ENCODE measurements around the gene CPM. TPM values are rescaled to one million over a fixed set of nuclear protein-coding genes. Genes with fewer than 3 reads are reported as not detected.

The CPM gene
- total RNA-seq, 1 experiment from 2014 or later = 0.89 TPM

DNA sequence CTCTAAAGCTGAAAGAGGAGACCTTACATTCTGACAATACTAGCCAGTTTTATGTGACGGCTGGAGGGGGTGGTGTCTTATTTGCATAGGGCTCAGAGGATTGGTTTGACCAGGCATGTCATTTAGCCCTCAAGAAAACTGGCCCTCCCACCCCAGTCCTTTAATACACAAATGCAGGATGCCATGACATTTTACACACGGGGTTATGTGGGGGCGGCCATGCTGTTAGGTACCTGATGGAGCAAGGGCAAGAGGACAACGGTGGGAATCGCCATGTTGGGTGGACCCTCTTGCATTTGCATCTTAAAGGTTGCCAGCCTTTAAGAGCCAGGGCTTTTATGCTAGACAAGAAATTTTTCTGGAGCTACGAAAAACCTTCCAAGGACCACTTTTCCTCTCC, 101.7 kb downstream of the CPM start:
- peaks cover 13% of the 10 kb centered on the region for H3K4me1 Mint-ChIP-seq (ENCODE audit: insufficient read depth, unreplicated experiment)
- BruUV-seq (replicated peaks) = no TSS peak
- H3K27me3 Mint-ChIP-seq (ENCODE audit: insufficient read depth, unreplicated experiment) = no peaks in the 10 kb centered on the region
- H3K27ac Mint-ChIP-seq (ENCODE audit: low read depth, unreplicated experiment) = no peak overlapping the region
- intact Hi-C loops (cut with micrococcal nuclease) = no loop called here
- CTCF ChIA-PET = interaction anchor here (0.6 to 3.5 kb wide), 11 partner anchors 8 to 698 kb away, joined by 3 to 28 read pairs (median 6); no protein-coding TSS in a partner anchor
- POLR2A ChIA-PET = interaction anchor here (1.2 to 4.1 kb wide), 9 partner anchors 9 to 85 kb away, joined by 4 to 26 read pairs (median 6); partner anchors contain the start of genes MDM2 and SLC35E3
- TF ChIP-seq, protein P1, sequence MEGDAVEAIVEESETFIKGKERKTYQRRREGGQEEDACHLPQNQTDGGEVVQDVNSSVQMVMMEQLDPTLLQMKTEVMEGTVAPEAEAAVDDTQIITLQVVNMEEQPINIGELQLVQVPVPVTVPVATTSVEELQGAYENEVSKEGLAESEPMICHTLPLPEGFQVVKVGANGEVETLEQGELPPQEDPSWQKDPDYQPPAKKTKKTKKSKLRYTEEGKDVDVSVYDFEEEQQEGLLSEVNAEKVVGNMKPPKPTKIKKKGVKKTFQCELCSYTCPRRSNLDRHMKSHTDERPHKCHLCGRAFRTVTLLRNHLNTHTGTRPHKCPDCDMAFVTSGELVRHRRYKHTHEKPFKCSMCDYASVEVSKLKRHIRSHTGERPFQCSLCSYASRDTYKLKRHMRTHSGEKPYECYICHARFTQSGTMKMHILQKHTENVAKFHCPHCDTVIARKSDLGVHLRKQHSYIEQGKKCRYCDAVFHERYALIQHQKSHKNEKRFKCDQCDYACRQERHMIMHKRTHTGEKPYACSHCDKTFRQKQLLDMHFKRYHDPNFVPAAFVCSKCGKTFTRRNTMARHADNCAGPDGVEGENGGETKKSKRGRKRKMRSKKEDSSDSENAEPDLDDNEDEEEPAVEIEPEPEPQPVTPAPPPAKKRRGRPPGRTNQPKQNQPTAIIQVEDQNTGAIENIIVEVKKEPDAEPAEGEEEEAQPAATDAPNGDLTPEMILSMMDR (IDR thresholded peaks at IDR 0.05; ENCODE audit: unreplicated experiment) = no peak
- DNase-seq (ENCODE audit: unreplicated experiment) = no peak
- no peaks in the 10 kb centered on the region for H3K9me3 Mint-ChIP-seq (ENCODE audit: unreplicated experiment)
- H3K4me3 Mint-ChIP-seq (ENCODE audit: unreplicated experiment) = no peak overlapping the region
- H3K36me3 Mint-ChIP-seq (ENCODE audit: insufficient read depth, unreplicated experiment) = peaks cover 100% of the 10 kb centered on the region

- Mint-ChIP-seq H3K27me3 (ENCODE audit: insufficient read depth, unreplicated experiment) (no peaks in the 10 kb centered on the region), H3K4me1 (ENCODE audit: insufficient read depth, unreplicated experiment) (peaks cover 13% of the 10 kb centered on the region), H3K9me3 (ENCODE audit: unreplicated experiment) (no peaks in the 10 kb centered on the region), H3K4me3 (ENCODE audit: unreplicated experiment) (no peak overlapping the region), H3K27ac (ENCODE audit: low read depth, unreplicated experiment) (no peak overlapping the region), H3K36me3 (ENCODE audit: insufficient read depth, unreplicated experiment) (peaks cover 100% of the 10 kb centered on the region)
- DNase-seq (ENCODE audit: unreplicated experiment) = no peak
- no TSS peak for BruUV-seq (replicated peaks)
- intact Hi-C loops (cut with micrococcal nuclease) = no loop called here
- TF ChIP-seq, protein P1 (IDR thresholded peaks at IDR 0.05; ENCODE audit: unreplicated experiment) = no peak
- ChIA-PET CTCF (interaction anchor here (0.8 to 1.0 kb wide), 3 partner anchors 12 to 20 kb away, joined by 3 to 5 read pairs (median 4); no protein-coding TSS in a partner anchor), POLR2A (interaction anchor here (0.8 to 1.5 kb wide), 10 partner anchors 8 to 82 kb away, joined by 3 to 11 read pairs (median 4); partner anchors contain the start of genes MDM2 and SLC35E3)
Observed at GRCh38 chr12:68828672-68829068, 104.3 kb downstream of the CPM start.

- peaks cover 100% of the 10 kb centered on the region for H3K36me3 Mint-ChIP-seq (ENCODE audit: insufficient read depth, unreplicated experiment)
- BruUV-seq (replicated peaks) = no TSS peak
- H3K4me3 Mint-ChIP-seq (ENCODE audit: unreplicated experiment) = no peak overlapping the region
- intact Hi-C loops (cut with micrococcal nuclease) = no loop called here
- DNase-seq (ENCODE audit: unreplicated experiment) = no peak
- ChIA-PET POLR2A (interaction anchor here (0.8 to 1.5 kb wide), 10 partner anchors 8 to 82 kb away, joined by 3 to 11 read pairs (median 4); partner anchors contain the start of genes MDM2 and SLC35E3), CTCF (interaction anchor here (0.6 to 1.0 kb wide), 6 partner anchors 11 to 511 kb away, joined by 3 to 5 read pairs (median 4); no protein-coding TSS in a partner anchor)
- H3K27me3 Mint-ChIP-seq (ENCODE audit: insufficient read depth, unreplicated experiment) = no peaks in the 10 kb centered on the region
- TF ChIP-seq, protein P1 (IDR thresholded peaks at IDR 0.05; ENCODE audit: unreplicated experiment) = no peak
- no peaks in the 10 kb centered on the region for H3K9me3 Mint-ChIP-seq (ENCODE audit: unreplicated experiment)
- no peak overlapping the region for H3K27ac Mint-ChIP-seq (ENCODE audit: low read depth, unreplicated experiment)
- peaks cover 18% of the 10 kb centered on the region for H3K4me1 Mint-ChIP-seq (ENCODE audit: insufficient read depth, unreplicated experiment)
Observed at GRCh38 chr12:68827895-68828671, 104.9 kb downstream of the CPM start.

- POLR2A ChIA-PET = interaction anchor here (0.7 to 3.0 kb wide), 3 partner anchors 8 to 19 kb away, joined by 3 to 23 read pairs (median 4); no protein-coding TSS in a partner anchor
- TF ChIP-seq, protein P1 (IDR thresholded peaks at IDR 0.05; ENCODE audit: unreplicated experiment) = no peak
- no TSS peak for BruUV-seq (replicated peaks)
- CTCF ChIA-PET = interaction anchor here (1.1 kb wide), 1 partner anchor 14 kb away, joined by 4 read pairs; no protein-coding TSS in a partner anchor
- Mint-ChIP-seq H3K27ac (ENCODE audit: low read depth, unreplicated experiment) (no peak overlapping the region), H3K27me3 (ENCODE audit: insufficient read depth, unreplicated experiment) (no peaks in the 10 kb centered on the region), H3K36me3 (ENCODE audit: insufficient read depth, unreplicated experiment) (peaks cover 100% of the 10 kb centered on the region), H3K4me1 (ENCODE audit: insufficient read depth, unreplicated experiment) (peaks cover 24% of the 10 kb centered on the region), H3K4me3 (ENCODE audit: unreplicated experiment) (no peak overlapping the region), H3K9me3 (ENCODE audit: unreplicated experiment) (no peaks in the 10 kb centered on the region)
- no peak for DNase-seq (ENCODE audit: unreplicated experiment)
- intact Hi-C loops (cut with micrococcal nuclease) = no loop called here
Observed at GRCh38 chr12:68825569-68826217, 107.3 kb downstream of the CPM start.
